ENCODE data around the gene ROPN1L. TPM values are rescaled to one million over a fixed set of nuclear protein-coding genes. Genes with fewer than 3 reads are reported as not detected.

ROPN1L gene
- total RNA-seq, 1 experiment from 2014 or later = 0.24 TPM

DNA sequence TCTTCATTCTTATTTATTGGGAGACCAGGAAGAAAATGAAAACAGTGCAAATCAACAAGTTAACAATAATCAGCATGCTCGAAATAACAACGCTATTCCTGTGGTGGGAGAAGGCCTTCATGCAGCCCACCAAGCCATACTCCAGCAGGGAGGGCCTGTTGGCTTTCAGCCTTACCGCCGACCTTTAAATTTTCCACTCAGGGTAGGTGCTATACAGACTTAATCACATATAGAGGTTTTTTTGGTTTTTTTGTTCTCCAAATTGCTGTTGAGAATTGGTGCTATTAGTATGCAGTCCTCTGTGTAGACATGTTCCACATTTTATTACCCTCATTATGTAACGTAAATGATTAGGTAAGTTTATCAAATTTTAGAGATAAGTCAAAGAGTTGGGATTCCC lies 30.3 kb upstream of the ROPN1L start:
- intact Hi-C loops (cut with micrococcal nuclease; ENCODE audit: unreplicated experiment) = no loop called here
- POLR2A ChIA-PET (ENCODE audit: low non-redundant PET) = no interaction called here
- no peak for DNase-seq (ENCODE audit: low spot score)
- Histone ChIP-seq H3K9me3 (ENCODE audit: low read depth, low read length, poor library complexity, severe bottlenecking) (no peaks in the 10 kb centered on the region), H3K36me3 (ENCODE audit: insufficient read depth, low read length, poor library complexity, severe bottlenecking) (peaks cover 62% of the 10 kb centered on the region), H3K4me3 (ENCODE audit: low read depth, low read length, poor library complexity, severe bottlenecking) (no peak overlapping the region), H3K27me3 (replicated peaks; ENCODE audit: insufficient read depth, low read depth, low read length, poor library complexity) (no peaks in the 10 kb centered on the region), H3K27ac (ENCODE audit: low read depth, low read length, poor library complexity, severe bottlenecking) (no peak overlapping the region), H3K4me1 (ENCODE audit: insufficient read depth, low read length, poor library complexity, severe bottlenecking) (peaks cover 12% of the 10 kb centered on the region)
- BruUV-seq (replicated peaks) = no TSS peak
- TF ChIP-seq, protein P1, sequence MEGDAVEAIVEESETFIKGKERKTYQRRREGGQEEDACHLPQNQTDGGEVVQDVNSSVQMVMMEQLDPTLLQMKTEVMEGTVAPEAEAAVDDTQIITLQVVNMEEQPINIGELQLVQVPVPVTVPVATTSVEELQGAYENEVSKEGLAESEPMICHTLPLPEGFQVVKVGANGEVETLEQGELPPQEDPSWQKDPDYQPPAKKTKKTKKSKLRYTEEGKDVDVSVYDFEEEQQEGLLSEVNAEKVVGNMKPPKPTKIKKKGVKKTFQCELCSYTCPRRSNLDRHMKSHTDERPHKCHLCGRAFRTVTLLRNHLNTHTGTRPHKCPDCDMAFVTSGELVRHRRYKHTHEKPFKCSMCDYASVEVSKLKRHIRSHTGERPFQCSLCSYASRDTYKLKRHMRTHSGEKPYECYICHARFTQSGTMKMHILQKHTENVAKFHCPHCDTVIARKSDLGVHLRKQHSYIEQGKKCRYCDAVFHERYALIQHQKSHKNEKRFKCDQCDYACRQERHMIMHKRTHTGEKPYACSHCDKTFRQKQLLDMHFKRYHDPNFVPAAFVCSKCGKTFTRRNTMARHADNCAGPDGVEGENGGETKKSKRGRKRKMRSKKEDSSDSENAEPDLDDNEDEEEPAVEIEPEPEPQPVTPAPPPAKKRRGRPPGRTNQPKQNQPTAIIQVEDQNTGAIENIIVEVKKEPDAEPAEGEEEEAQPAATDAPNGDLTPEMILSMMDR (conservative IDR thresholded peaks at IDR 0.05; ENCODE audit: low read depth, low read length) = no peak
- no peak for TF ChIP-seq EZH2 (IDR thresholded peaks at IDR 0.05; ENCODE audit: borderline replicate concordance, low read depth, low read length, poor library complexity, severe bottlenecking)
- CTCF ChIA-PET = no interaction called here

DNA sequence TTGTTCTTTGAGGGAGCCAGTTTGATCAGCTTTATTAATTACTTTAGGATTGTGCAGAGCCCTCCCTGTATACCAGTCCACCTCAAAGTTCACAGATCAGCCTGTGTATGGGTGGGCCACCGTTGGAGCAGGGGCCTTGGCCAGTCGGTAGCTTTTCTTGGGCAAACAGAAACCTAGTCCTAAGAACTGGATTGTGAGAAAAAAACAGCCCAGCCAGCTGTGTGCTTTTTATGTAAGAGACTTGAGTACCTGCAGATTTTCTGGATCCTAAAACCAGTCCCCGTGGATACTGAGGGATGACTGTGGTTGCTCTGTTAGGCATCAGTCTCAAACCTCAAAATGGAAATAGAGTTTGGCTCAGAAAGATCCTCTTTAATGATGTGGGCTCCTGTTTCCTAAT lies 24.8 kb upstream of the ROPN1L start:
- CTCF ChIA-PET = no interaction called here
- H3K4me3 ChIP-seq (ENCODE audit: low read depth, low read length, poor library complexity, severe bottlenecking) = no peak overlapping the region
- no peak for DNase-seq (ENCODE audit: low spot score)
- no peaks in the 10 kb centered on the region for H3K4me1 ChIP-seq (ENCODE audit: insufficient read depth, low read length, poor library complexity, severe bottlenecking)
- no peaks in the 10 kb centered on the region for H3K9me3 ChIP-seq (ENCODE audit: low read depth, low read length, poor library complexity, severe bottlenecking)
- TF ChIP-seq, protein P1 (conservative IDR thresholded peaks at IDR 0.05; ENCODE audit: low read depth, low read length) = no peak
- TF ChIP-seq EZH2 (IDR thresholded peaks at IDR 0.05; ENCODE audit: borderline replicate concordance, low read depth, low read length, poor library complexity, severe bottlenecking) = no peak
- intact Hi-C loops (cut with micrococcal nuclease; ENCODE audit: unreplicated experiment) = no loop called here
- BruUV-seq (replicated peaks) = no TSS peak
- peaks cover 86% of the 10 kb centered on the region for H3K36me3 ChIP-seq (ENCODE audit: insufficient read depth, low read length, poor library complexity, severe bottlenecking)
- H3K27me3 ChIP-seq (replicated peaks; ENCODE audit: insufficient read depth, low read depth, low read length, poor library complexity) = no peaks in the 10 kb centered on the region
- H3K27ac ChIP-seq (ENCODE audit: low read depth, low read length, poor library complexity, severe bottlenecking) = no peak overlapping the region
- POLR2A ChIA-PET (ENCODE audit: low non-redundant PET) = no interaction called here

GRCh38 chr5:10418654-10419345 lies 22.9 kb upstream of the ROPN1L start:
- peaks cover 73% of the 10 kb centered on the region for H3K36me3 ChIP-seq (ENCODE audit: insufficient read depth, low read length, poor library complexity, severe bottlenecking)
- no TSS peak for BruUV-seq (replicated peaks)
- DNase-seq (ENCODE audit: low spot score) = no peak
- H3K4me1 ChIP-seq (ENCODE audit: insufficient read depth, low read length, poor library complexity, severe bottlenecking) = no peaks in the 10 kb centered on the region
- ChIA-PET CTCF (no interaction called here), POLR2A (ENCODE audit: low non-redundant PET) (interaction anchor here (0.6 kb wide), 1 partner anchor 22 kb away, joined by 11 read pairs; no protein-coding TSS in a partner anchor)
- intact Hi-C loops (cut with micrococcal nuclease; ENCODE audit: unreplicated experiment) = no loop called here
- no peak overlapping the region for H3K4me3 ChIP-seq (ENCODE audit: low read depth, low read length, poor library complexity, severe bottlenecking)
- H3K27me3 ChIP-seq (replicated peaks; ENCODE audit: insufficient read depth, low read depth, low read length, poor library complexity) = no peaks in the 10 kb centered on the region
- H3K27ac ChIP-seq (ENCODE audit: low read depth, low read length, poor library complexity, severe bottlenecking) = no peak overlapping the region
- H3K9me3 ChIP-seq (ENCODE audit: low read depth, low read length, poor library complexity, severe bottlenecking) = no peaks in the 10 kb centered on the region
- TF ChIP-seq EZH2 (IDR thresholded peaks at IDR 0.05; ENCODE audit: borderline replicate concordance, low read depth, low read length, poor library complexity, severe bottlenecking) = no peak
- TF ChIP-seq, protein P1 (conservative IDR thresholded peaks at IDR 0.05; ENCODE audit: low read depth, low read length) = no peak

Measured in A673 (cell line).